ENCODE measurements around the gene PEX10.

DNA sequence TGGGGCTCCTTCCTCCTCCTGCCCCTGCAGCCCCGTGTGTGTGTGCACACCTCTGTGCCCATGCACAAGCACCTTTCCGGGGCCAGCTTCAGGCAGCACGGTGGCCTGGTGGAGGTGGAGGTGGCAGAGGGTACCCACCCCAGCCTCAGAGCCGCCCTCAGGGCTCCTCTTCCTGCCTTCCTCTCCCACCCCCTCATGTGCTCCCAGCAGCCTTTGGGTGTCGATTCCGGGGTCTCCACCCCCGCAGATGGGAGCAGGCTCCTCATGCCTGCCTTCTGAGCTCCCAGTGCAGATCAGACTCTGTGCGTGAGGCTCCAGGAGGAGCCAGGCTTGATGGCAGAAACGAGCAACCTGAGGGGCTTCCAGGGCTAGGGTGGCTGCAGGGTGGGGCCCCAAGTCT is 34.5 kb upstream of the PEX10 start:
- no peak for TF ChIP-seq CTCF (IDR thresholded peaks at IDR 0.05)
- no peak for TF ChIP-seq POLR2A (IDR thresholded peaks at IDR 0.05)
